K562 (cell line): ENCODE results near the gene PCED1B. TPM values are rescaled to one million over a fixed set of nuclear protein-coding genes. Genes with fewer than 3 reads are reported as not detected.
A peak's percentile ranks its signal among the peaks of the same experiment; 100 is the strongest.

Source experiments
- ATAC-seq: fragments of 200-7000 bp; cut with Tn5 transposase; 3 replicates; pipeline ENCODE4 v1.9.1; 2020; ENCODE audit warnings: moderate library complexity
- BruUV-seq: library from RNA; stranded (reverse); fragments of 400-500 nt; replicated peaks from 2 replicates; lab custom pipeline; 2021; lab: Mats Ljungman, UMichigan
- CTCF ChIA-PET: fragments of 300-600 bp; formaldehyde crosslinking; extraction: SDS; loops from one replicate; lab custom pipeline; 2021; ENCODE audit warnings: low intra/inter-chr PET ratio; lab: Yijun Ruan, JAX
- POLR2A ChIA-PET: fragments of 300-600, 350-650 bp; sonication (Branson Sonifier 250); formaldehyde crosslinking; extraction: SDS; loops from one replicate; lab custom pipeline; 2021; ENCODE audit warnings: antibody characterized with exemption, inconsistent platforms; lab: Yijun Ruan, JAX
- DNase-seq, 4 experiments: peaks; one replicate each; pipeline versions ENCODE4 v3.0.0 to v3.0.0-alpha.2; 2011 to 2018; ENCODE audit warnings: low spot score in 3 of 4, mixed read lengths in 3 of 4; ENCODE audit errors: extremely low read depth in 1 of 4
- FAIRE-seq: peaks from 2 replicates; lab custom pipeline; 2011; peaks lifted over from hg19 to GRCh38; lab: Jason Lieb, UNC
- H2AFZ ChIP-seq: 2 replicates; pipeline ENCODE4 v1.6.0; 2011; ENCODE audit warnings: low read depth, low read length, control low read depth, inconsistent platforms
- H3K27ac ChIP-seq: fragments of 200-600 bp; 3 replicates; pipeline ENCODE4 v1.8.0; 2011; ENCODE audit warnings: low read depth, mild to moderate bottlenecking, control low read depth, inconsistent platforms, low read length, moderate library complexity, mixed read lengths; ENCODE audit errors: extremely low read depth
- H3K27me3 ChIP-seq, 2 experiments: fragments of 300-600 bp in 1 of 2; 2 replicates in 1 of 2; 3 replicates in 1 of 2; pipeline versions ENCODE4 v1.6.0 to v1.8.0; 2011; ENCODE audit warnings: inconsistent platforms in 2 of 2, low read length in 2 of 2, mild to moderate bottlenecking in 1 of 2, mixed read lengths in 1 of 2, moderate library complexity in 1 of 2; ENCODE audit not compliant: control insufficient read depth in 2 of 2, insufficient read depth in 2 of 2
- H3K36me3 ChIP-seq: fragments of 300-600 bp; 3 replicates; pipeline ENCODE4 v1.8.0; 2011; ENCODE audit warnings: mild to moderate bottlenecking, low read length, inconsistent platforms; ENCODE audit not compliant: control insufficient read depth, insufficient read depth
- H3K4me1 ChIP-seq, 2 experiments: fragments of 200-600 bp in 1 of 2; replicated peaks in 1 of 2; 2 replicates in 1 of 2; 3 replicates in 1 of 2; pipeline versions ENCODE4 v1.5.1 to v1.8.0; 2011; ENCODE audit warnings: inconsistent platforms in 2 of 2, low read length in 2 of 2, mild to moderate bottlenecking in 1 of 2, mixed read lengths in 1 of 2, moderate library complexity in 1 of 2; ENCODE audit not compliant: control insufficient read depth in 2 of 2, insufficient read depth in 2 of 2
- H3K4me2 ChIP-seq: 2 replicates; pipeline ENCODE4 v1.6.1; 2011; ENCODE audit warnings: low read length, control low read depth, inconsistent platforms, mixed read lengths; ENCODE audit not compliant: insufficient read depth
- H3K4me3 ChIP-seq: fragments of 200-600 bp; sonication (generic), shearing (Covaris generic); 2 replicates; pipeline ENCODE4 v1.5.1; 2016; ENCODE audit warnings: control low read depth, inconsistent platforms
- H3K79me2 ChIP-seq: fragments of 200-600 bp; 3 replicates; pipeline ENCODE4 v1.8.0; 2011; ENCODE audit warnings: low read length, inconsistent platforms; ENCODE audit not compliant: control insufficient read depth, insufficient read depth
- H3K9ac ChIP-seq, 2 experiments: 2 replicates each; pipeline versions ENCODE4 v1.6.0 to v1.6.1; 2011; ENCODE audit warnings: low read depth in 2 of 2, low read length in 2 of 2, control low read depth in 1 of 2, inconsistent platforms in 1 of 2, mild to moderate bottlenecking in 1 of 2, mixed read lengths in 1 of 2; ENCODE audit not compliant: insufficient read depth in 1 of 2
- H3K9me1 ChIP-seq: one replicate; pipeline ENCODE4 v1.6.0; 2011; ENCODE audit warnings: inconsistent platforms, mild to moderate bottlenecking, low read length, moderate library complexity; ENCODE audit not compliant: control insufficient read depth, insufficient read depth
- H3K9me3 ChIP-seq: replicated peaks from 2 replicates; pipeline ENCODE4 v1.5.1; 2011; ENCODE audit warnings: low read depth, low read length, inconsistent platforms; ENCODE audit not compliant: control insufficient read depth, insufficient read depth
- H4K20me1 ChIP-seq: replicated peaks from 2 replicates; pipeline ENCODE4 v1.6.1; 2011; ENCODE audit warnings: low read length, inconsistent platforms, mixed read lengths; ENCODE audit not compliant: control insufficient read depth, insufficient read depth
- ARHGAP35 ChIP-seq: fragments of 450-650 bp; IDR thresholded peaks from 2 replicates; pipeline ENCODE4 v1.6.1; 2018; ENCODE audit not compliant: partially characterized antibody
- COPS2 ChIP-seq: fragments of 450-650 bp; conservative IDR thresholded peaks from 2 replicates; pipeline ENCODE4 v1.6.1; 2016; ENCODE audit warnings: mild to moderate bottlenecking, moderate library complexity
- CREM ChIP-seq: IDR thresholded peaks from 2 replicates; pipeline ENCODE4 v1.6.1; 2014; ENCODE audit warnings: antibody characterized with exemption, low read depth
- KDM2B ChIP-seq: fragments of 250-450 bp; sonication (Bioruptor Pico); IDR thresholded peaks from 2 replicates; pipeline ENCODE4 v1.8.0; 2021; ENCODE audit warnings: mild to moderate bottlenecking, moderate library complexity
- KLF13 ChIP-seq: fragments of 450-650 bp; IDR thresholded peaks from 2 replicates; pipeline ENCODE4 v1.6.1; 2016; ENCODE audit warnings: missing genetic modification characterization, low read depth, mild to moderate bottlenecking, missing compliant biosample characterization, moderate library complexity, borderline replicate concordance
- MAFF ChIP-seq: IDR thresholded peaks from 2 replicates; pipeline ENCODE4 v1.6.1; 2012; ENCODE audit warnings: low read length, improper control_type of control experiment
- ZBTB9 ChIP-seq: fragments of 450-650 bp; formaldehyde crosslinking; IDR thresholded peaks from 2 replicates; pipeline ENCODE4 v1.4.0; 2020; ENCODE audit warnings: mild to moderate bottlenecking, moderate library complexity
- ZC3H11A ChIP-seq: IDR thresholded peaks from 2 replicates; pipeline ENCODE4 v1.6.1; 2012; ENCODE audit warnings: low read depth, low read length, improper control_type of control experiment
- WGBS: fragments of 100-300 bp; shearing (Covaris generic); methylation state at CpG from one replicate; pipeline ENCODE4 v1.1.6; 2016; ENCODE audit warnings: low coverage, mixed read lengths; ENCODE audit not compliant: insufficient coverage; ENCODE audit errors: missing lambda C conversion rate; 5-methylcytosine and 5-hydroxymethylcytosine counted together
- in situ Hi-C: fragments of 300-500 bp; cut with MboI; formaldehyde crosslinking; loops from 4 replicates; pipeline ENCODE4 v1.15.0; 2018; ENCODE audit warnings: inconsistent platforms, mixed read lengths
- intact Hi-C: fragments of 100-400 bp; cut with micrococcal nuclease; formaldehyde crosslinking; loops from 2 replicates; pipeline ENCODE4 v1.14.2; 2022
- polyA plus RNA-seq, 8 experiments: library from polyadenylated mRNA; depleted of rRNA in 4 of 8; stranded (reverse) in 5 of 8; unstranded in 3 of 8; fragments of >200 nt; fragmentation: Nextera tagmentation in 2 of 8; fragmentation: Illumina TruSeq in 1 of 8; extraction: Ambion mirVana in 2 of 8; extraction: Trizol in 1 of 8; gene quantifications; 2 replicates each; pipeline versions ENCODE4 v1.2.1 to v1.2.3, GENCODE V29; 2011 to 2014; ENCODE audit warnings: inconsistent platforms in 1 of 8, missing spikeins in 1 of 8
- total RNA-seq, 7 experiments: library from RNA; depleted of rRNA in 6 of 7; stranded (reverse); fragments of >200 nt in 6 of 7; fragmentation: Illumina TruSeq in 2 of 7; extraction: Trizol in 2 of 7; gene quantifications; 2 replicates each; pipeline versions ENCODE4 v1.2.1 to v1.2.3, GENCODE V29; 2011 to 2021; ENCODE audit warnings: low replicate concordance in 1 of 7
- TF ChIP-seq, protein P1 (sequence below): fragments of 450-650 bp; IDR thresholded peaks from 2 replicates; pipeline ENCODE4 v1.6.1; 2016; ENCODE audit warnings: mild to moderate bottlenecking
- TF ChIP-seq, protein P2 (sequence below): IDR thresholded peaks from 2 replicates; pipeline ENCODE4 v1.6.1; 2012; ENCODE audit warnings: low read depth, low read length, improper control_type of control experiment, borderline replicate concordance
- TF ChIP-seq, protein P3 (sequence below): fragments of 250-450 bp; sonication (Bioruptor Pico); IDR thresholded peaks from 2 replicates; pipeline ENCODE4 v1.8.0; 2022; ENCODE audit warnings: inconsistent platforms
- TF ChIP-seq, protein P4 (sequence below): fragments of 450-650 bp; IDR thresholded peaks from one replicate; pipeline ENCODE4 v1.6.1; 2018; ENCODE audit warnings: mild to moderate bottlenecking, moderate library complexity; ENCODE audit not compliant: partially characterized antibody

The PCED1B gene
- total and polyA plus RNA-seq, 9 of the 15 experiments (the other 6 are each of a cell fraction or from before 2014, with no cell fraction given): 1.2 to 9.3 (median 2.5) TPM

DNA sequence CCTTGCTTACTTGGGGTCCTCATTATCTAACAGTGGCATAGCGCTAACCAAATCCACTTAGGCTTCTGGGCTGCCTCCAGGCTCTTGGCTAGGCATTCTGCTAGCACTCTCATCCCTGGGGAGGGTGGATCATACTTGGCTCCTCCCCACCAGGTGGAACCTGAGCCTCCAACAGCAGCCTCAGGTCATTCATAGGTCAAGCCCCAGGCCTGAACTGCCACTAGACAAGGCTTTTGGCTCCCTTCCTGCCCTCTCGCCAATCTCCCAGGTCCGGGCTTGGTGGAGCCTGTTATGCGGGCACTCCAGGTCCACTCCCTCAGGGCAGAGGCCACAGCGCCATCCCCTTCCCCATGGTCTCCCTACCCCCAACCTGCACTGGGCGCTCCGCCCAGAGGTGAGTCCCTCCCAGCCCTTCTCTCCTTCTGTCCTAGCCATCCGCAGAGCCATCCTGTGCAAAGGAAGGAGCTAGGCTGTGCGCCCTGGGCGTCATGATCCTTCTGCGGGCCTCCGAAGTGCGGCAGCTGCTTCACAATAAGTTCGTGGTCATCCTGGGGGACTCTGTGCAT lies 155.2 kb downstream of the PCED1B start:
- Histone ChIP-seq H3K36me3 (peaks cover 4% of the 10 kb centered on the region; the same call in 1 of the 3 replicates), H3K9me3 (peaks cover 2% of the 10 kb centered on the region), H3K9ac (no peak overlapping the region), H2AFZ (no peak overlapping the region), H3K27me3 (no peaks in the 10 kb centered on the region), H3K9me1 (no peaks in the 10 kb centered on the region), H3K4me3 (no peak overlapping the region), H3K27ac (no peak overlapping the region), H3K79me2 (no peaks in the 10 kb centered on the region), H3K4me1 (peaks cover 0 to 15% of the 10 kb centered on the region in 2 experiments; a peak in 3 of 5 replicates), H4K20me1 (no peaks in the 10 kb centered on the region), H3K4me2 (no peak overlapping the region)
- BruUV-seq: no TSS peak
- in situ Hi-C loops: no loop called here
- FAIRE-seq (no peak), DNase-seq (peak in 2 of 4 experiments; percentile 36 to 38), ATAC-seq (peak; percentile 75)
- CTCF ChIA-PET: no interaction called here
- POLR2A ChIA-PET: no interaction called here
- 94% methylated on average over 9 of the region's 14 CpGs for WGBS
- intact Hi-C loops: no loop called here
- TF ChIP-seq KDM2B (CRISPR knock-in tag) (no peak), ZC3H11A (no peak), ZBTB9 (CRISPR knock-in tag) (no peak), KLF13 (tag) (no peak), MAFF (no peak), CREM (no peak), COPS2 (no peak), ARHGAP35 (no peak)
- TF ChIP-seq, protein P1, sequence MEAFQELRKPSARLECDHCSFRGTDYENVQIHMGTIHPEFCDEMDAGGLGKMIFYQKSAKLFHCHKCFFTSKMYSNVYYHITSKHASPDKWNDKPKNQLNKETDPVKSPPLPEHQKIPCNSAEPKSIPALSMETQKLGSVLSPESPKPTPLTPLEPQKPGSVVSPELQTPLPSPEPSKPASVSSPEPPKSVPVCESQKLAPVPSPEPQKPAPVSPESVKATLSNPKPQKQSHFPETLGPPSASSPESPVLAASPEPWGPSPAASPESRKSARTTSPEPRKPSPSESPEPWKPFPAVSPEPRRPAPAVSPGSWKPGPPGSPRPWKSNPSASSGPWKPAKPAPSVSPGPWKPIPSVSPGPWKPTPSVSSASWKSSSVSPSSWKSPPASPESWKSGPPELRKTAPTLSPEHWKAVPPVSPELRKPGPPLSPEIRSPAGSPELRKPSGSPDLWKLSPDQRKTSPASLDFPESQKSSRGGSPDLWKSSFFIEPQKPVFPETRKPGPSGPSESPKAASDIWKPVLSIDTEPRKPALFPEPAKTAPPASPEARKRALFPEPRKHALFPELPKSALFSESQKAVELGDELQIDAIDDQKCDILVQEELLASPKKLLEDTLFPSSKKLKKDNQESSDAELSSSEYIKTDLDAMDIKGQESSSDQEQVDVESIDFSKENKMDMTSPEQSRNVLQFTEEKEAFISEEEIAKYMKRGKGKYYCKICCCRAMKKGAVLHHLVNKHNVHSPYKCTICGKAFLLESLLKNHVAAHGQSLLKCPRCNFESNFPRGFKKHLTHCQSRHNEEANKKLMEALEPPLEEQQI: no peak
- TF ChIP-seq, protein P2, sequence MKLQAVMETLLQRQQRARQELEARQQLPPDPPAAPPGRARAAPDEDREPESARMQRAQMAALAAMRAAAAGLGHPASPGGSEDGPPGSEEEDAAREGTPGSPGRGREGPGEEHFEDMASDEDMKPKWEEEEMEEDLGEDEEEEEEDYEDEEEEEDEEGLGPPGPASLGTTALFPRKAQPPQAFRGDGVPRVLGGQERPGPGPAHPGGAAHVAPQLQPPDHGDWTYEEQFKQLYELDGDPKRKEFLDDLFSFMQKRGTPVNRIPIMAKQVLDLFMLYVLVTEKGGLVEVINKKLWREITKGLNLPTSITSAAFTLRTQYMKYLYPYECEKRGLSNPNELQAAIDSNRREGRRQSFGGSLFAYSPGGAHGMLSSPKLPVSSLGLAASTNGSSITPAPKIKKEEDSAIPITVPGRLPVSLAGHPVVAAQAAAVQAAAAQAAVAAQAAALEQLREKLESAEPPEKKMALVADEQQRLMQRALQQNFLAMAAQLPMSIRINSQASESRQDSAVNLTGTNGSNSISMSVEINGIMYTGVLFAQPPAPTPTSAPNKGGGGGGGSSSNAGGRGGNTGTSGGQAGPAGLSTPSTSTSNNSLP: no peak
- TF ChIP-seq, protein P3, sequence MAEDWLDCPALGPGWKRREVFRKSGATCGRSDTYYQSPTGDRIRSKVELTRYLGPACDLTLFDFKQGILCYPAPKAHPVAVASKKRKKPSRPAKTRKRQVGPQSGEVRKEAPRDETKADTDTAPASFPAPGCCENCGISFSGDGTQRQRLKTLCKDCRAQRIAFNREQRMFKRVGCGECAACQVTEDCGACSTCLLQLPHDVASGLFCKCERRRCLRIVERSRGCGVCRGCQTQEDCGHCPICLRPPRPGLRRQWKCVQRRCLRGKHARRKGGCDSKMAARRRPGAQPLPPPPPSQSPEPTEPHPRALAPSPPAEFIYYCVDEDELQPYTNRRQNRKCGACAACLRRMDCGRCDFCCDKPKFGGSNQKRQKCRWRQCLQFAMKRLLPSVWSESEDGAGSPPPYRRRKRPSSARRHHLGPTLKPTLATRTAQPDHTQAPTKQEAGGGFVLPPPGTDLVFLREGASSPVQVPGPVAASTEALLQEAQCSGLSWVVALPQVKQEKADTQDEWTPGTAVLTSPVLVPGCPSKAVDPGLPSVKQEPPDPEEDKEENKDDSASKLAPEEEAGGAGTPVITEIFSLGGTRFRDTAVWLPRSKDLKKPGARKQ (CRISPR knock-in tag): no peak
- TF ChIP-seq, protein P4, sequence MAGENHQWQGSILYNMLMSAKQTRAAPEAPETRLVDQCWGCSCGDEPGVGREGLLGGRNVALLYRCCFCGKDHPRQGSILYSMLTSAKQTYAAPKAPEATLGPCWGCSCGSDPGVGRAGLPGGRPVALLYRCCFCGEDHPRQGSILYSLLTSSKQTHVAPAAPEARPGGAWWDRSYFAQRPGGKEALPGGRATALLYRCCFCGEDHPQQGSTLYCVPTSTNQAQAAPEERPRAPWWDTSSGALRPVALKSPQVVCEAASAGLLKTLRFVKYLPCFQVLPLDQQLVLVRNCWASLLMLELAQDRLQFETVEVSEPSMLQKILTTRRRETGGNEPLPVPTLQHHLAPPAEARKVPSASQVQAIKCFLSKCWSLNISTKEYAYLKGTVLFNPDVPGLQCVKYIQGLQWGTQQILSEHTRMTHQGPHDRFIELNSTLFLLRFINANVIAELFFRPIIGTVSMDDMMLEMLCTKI: no peak
